Effector memory CD8-positive, alpha-beta T cell (primary cell): ENCODE data around the gene UNC5A.

Experiments used
- ATAC-seq: fragments of 150-1000 bp; cut with Tn5 transposase; replicated peaks from 2 replicates; pipeline ENCODE4 v1.10.0; 2021; ENCODE audit warnings: mild to moderate bottlenecking, moderate library complexity
- DNase-seq, 3 experiments: peaks; one replicate each; pipeline ENCODE4 v3.0.0; 2021
- H3K27ac Mint-ChIP-seq, 2 donors: one replicate each; pipeline ENCODE4 v1.8.0; 2022; ENCODE audit warnings: mild to moderate bottlenecking in 2 of 2, mixed read lengths in 2 of 2, moderate library complexity in 2 of 2
- H3K27me3 Mint-ChIP-seq, 2 donors: one replicate each; pipeline ENCODE4 v1.8.0; 2022; ENCODE audit warnings: mixed read lengths in 2 of 2
- H3K36me3 Mint-ChIP-seq: one replicate; pipeline ENCODE4 v1.8.0; 2022; ENCODE audit warnings: mild to moderate bottlenecking, moderate library complexity, mixed read lengths; ENCODE audit not compliant: insufficient read depth
- H3K4me1 Mint-ChIP-seq, 2 donors: one replicate each; pipeline ENCODE4 v1.8.0; 2022; ENCODE audit warnings: low read depth in 2 of 2, mixed read lengths in 2 of 2
- H3K4me3 Mint-ChIP-seq, 2 donors: one replicate each; pipeline ENCODE4 v1.8.0; 2022; ENCODE audit warnings: mild to moderate bottlenecking in 2 of 2, mixed read lengths in 2 of 2, moderate library complexity in 2 of 2
- H3K9me3 Mint-ChIP-seq, 2 donors: one replicate each; pipeline ENCODE4 v1.8.0; 2022; ENCODE audit warnings: mixed read lengths in 2 of 2

UNC5A gene

GRCh38 chr5:176788941-176789872, 21.2 kb upstream of the UNC5A start:
- ATAC-seq (no peak), DNase-seq (no peak)
- no peak overlapping the region for H3K27ac Mint-ChIP-seq
- peaks cover 0 to 6% of the 10 kb centered on the region in 2 donors for H3K4me1 Mint-ChIP-seq
- peaks cover 3% of the 10 kb centered on the region for H3K36me3 Mint-ChIP-seq
- no peaks in the 10 kb centered on the region for H3K9me3 Mint-ChIP-seq
- H3K4me3 Mint-ChIP-seq, result no peak overlapping the region
- peaks cover 45 to 100% of the 10 kb centered on the region in 2 donors for H3K27me3 Mint-ChIP-seq

- H3K4me3 Mint-ChIP-seq, result no peak overlapping the region
- no peak for ATAC-seq
These were observed 20.3 kb upstream of the UNC5A start for GRCh38 chr5:176789873-176790615.

GRCh38 chr5:176790941-176791340, 19.4 kb upstream of the UNC5A start:
- H3K4me1 Mint-ChIP-seq, result peaks cover 0 to 6% of the 10 kb centered on the region in 2 donors
- DNase-seq (no peak), ATAC-seq (no peak)
- H3K4me3 Mint-ChIP-seq, result no peak overlapping the region
- peaks cover 54 to 100% of the 10 kb centered on the region in 2 donors for H3K27me3 Mint-ChIP-seq
- no peak overlapping the region for H3K27ac Mint-ChIP-seq
- no peaks in the 10 kb centered on the region for H3K9me3 Mint-ChIP-seq
- peaks cover under 1% of the 10 kb centered on the region for H3K36me3 Mint-ChIP-seq

More at GRCh38 chr5:176789873-176790615, 20.3 kb upstream of the UNC5A start:
- Mint-ChIP-seq H3K27ac (no peak overlapping the region), H3K9me3 (no peaks in the 10 kb centered on the region), H3K36me3 (peaks cover 3% of the 10 kb centered on the region), H3K27me3 (peaks cover 45 to 100% of the 10 kb centered on the region in 2 donors), H3K4me1 (peaks cover 0 to 6% of the 10 kb centered on the region in 2 donors)
- no peak for DNase-seq

DNA sequence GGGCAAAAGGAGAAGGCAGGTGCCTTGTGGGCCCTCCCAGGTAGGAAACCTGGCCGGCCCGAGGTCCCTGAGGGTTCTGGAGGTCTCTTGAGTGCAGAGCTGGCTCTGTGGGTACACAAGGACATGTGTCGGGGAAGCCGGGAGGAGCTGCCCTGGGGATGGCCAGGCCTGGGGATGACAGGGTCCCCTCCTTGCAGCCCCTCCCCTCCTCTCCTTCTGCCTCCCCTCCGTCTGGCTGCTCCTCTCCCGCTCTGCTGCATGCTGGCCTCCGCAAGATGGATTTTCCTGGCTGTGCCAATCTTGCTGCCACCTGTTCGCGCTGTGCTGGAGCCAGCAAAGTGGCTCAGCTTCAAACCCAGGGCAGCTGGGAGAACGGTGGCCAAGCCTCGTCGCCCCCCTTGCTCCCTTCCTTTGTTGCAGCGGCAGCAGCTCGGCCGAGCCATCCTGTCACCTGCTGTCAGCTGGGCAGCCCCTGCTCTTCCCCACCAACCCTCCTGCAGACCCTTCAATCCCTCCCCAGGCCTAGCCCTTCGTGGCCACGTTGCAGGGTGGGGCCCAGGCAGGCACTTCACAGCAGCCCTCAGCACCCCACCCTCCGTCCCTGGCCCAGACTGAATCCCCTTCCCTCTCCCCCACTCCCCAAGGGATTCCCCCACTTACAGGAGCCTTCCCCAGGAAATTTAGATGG, 17.6 kb upstream of the UNC5A start:
- DNase-seq (no peak), ATAC-seq (no peak)
- H3K27ac Mint-ChIP-seq, result no peak overlapping the region
- H3K9me3 Mint-ChIP-seq, result no peaks in the 10 kb centered on the region
- no peaks in the 10 kb centered on the region for H3K36me3 Mint-ChIP-seq
- peaks cover 0 to 6% of the 10 kb centered on the region in 2 donors for H3K4me1 Mint-ChIP-seq
- H3K4me3 Mint-ChIP-seq, result no peak overlapping the region
- H3K27me3 Mint-ChIP-seq, result peaks cover 64 to 100% of the 10 kb centered on the region in 2 donors

- H3K4me3 Mint-ChIP-seq, result no peak overlapping the region
- peaks cover 0 to 6% of the 10 kb centered on the region in 2 donors for H3K4me1 Mint-ChIP-seq
- ATAC-seq, result no peak
- DNase-seq, result no peak
- peaks cover 59 to 95% of the 10 kb centered on the region in 2 donors for H3K27me3 Mint-ChIP-seq
- no peak overlapping the region for H3K27ac Mint-ChIP-seq
- H3K36me3 Mint-ChIP-seq, result no peaks in the 10 kb centered on the region
- no peaks in the 10 kb centered on the region for H3K9me3 Mint-ChIP-seq
These were observed 17.0 kb upstream of the UNC5A start for GRCh38 chr5:176793343-176793699.

- no peak for DNase-seq
- Mint-ChIP-seq H3K27me3 (peaks cover 58 to 91% of the 10 kb centered on the region in 2 donors), H3K36me3 (no peaks in the 10 kb centered on the region), H3K4me1 (peaks cover 0 to 6% of the 10 kb centered on the region in 2 donors), H3K27ac (no peak overlapping the region), H3K4me3 (no peak overlapping the region), H3K9me3 (no peaks in the 10 kb centered on the region)
- ATAC-seq, result no peak
These were observed 16.6 kb upstream of the UNC5A start for GRCh38 chr5:176793736-176794135.

DNA sequence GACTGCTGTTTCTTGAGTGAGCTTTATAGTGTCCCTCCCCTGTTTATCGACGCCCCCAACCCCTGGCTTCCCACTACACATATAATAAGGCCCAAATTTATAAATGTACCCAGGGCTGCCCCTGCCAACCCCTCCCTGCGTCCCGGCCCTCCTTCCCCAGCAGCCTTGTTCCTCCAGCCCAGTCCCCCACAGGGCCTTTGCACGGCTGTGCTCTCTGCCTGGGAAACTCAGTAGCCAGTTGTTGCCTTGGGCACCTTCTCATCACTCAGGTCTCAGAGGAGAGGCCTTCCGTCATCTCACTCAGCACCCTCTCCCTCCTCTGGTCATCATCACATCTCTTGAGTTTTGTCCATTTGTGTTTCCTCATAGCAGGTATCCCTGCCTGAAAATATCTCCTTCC, 15.8 kb upstream of the UNC5A start:
- DNase-seq (no peak), ATAC-seq (no peak)

GRCh38 chr5:176796411-176796810, 13.9 kb upstream of the UNC5A start:
- no peaks in the 10 kb centered on the region for H3K4me1 Mint-ChIP-seq
- H3K27ac Mint-ChIP-seq, result no peak overlapping the region
- peaks cover 43 to 64% of the 10 kb centered on the region in 2 donors for H3K27me3 Mint-ChIP-seq
- no peaks in the 10 kb centered on the region for H3K9me3 Mint-ChIP-seq
- H3K4me3 Mint-ChIP-seq, result no peak overlapping the region
- DNase-seq, result no peak
- H3K36me3 Mint-ChIP-seq, result no peaks in the 10 kb centered on the region
- no peak for ATAC-seq

More for the DNA sequence above, 15.8 kb upstream of the UNC5A start:
- Mint-ChIP-seq H3K27ac (no peak overlapping the region), H3K36me3 (no peaks in the 10 kb centered on the region), H3K27me3 (peaks cover 51 to 83% of the 10 kb centered on the region in 2 donors), H3K4me3 (no peak overlapping the region), H3K4me1 (peaks cover 0 to 5% of the 10 kb centered on the region in 2 donors), H3K9me3 (no peaks in the 10 kb centered on the region)

- no peak overlapping the region for H3K4me3 Mint-ChIP-seq
- no peak for ATAC-seq
- DNase-seq, result no peak
- no peaks in the 10 kb centered on the region for H3K4me1 Mint-ChIP-seq
- no peaks in the 10 kb centered on the region for H3K9me3 Mint-ChIP-seq
- H3K36me3 Mint-ChIP-seq, result no peaks in the 10 kb centered on the region
- H3K27ac Mint-ChIP-seq, result no peak overlapping the region
- H3K27me3 Mint-ChIP-seq, result peaks cover 43 to 58% of the 10 kb centered on the region in 2 donors
These were observed 13.4 kb upstream of the UNC5A start for GRCh38 chr5:176796970-176797369.

- DNase-seq (no peak), ATAC-seq (no peak)
- no peak overlapping the region for H3K4me3 Mint-ChIP-seq
- no peaks in the 10 kb centered on the region for H3K4me1 Mint-ChIP-seq
- no peak overlapping the region for H3K27ac Mint-ChIP-seq
- no peaks in the 10 kb centered on the region for H3K9me3 Mint-ChIP-seq
- H3K27me3 Mint-ChIP-seq, result peaks cover 43 to 53% of the 10 kb centered on the region in 2 donors
- H3K36me3 Mint-ChIP-seq, result peaks cover 3% of the 10 kb centered on the region
These were observed 12.8 kb upstream of the UNC5A start for GRCh38 chr5:176797456-176798050.

DNA sequence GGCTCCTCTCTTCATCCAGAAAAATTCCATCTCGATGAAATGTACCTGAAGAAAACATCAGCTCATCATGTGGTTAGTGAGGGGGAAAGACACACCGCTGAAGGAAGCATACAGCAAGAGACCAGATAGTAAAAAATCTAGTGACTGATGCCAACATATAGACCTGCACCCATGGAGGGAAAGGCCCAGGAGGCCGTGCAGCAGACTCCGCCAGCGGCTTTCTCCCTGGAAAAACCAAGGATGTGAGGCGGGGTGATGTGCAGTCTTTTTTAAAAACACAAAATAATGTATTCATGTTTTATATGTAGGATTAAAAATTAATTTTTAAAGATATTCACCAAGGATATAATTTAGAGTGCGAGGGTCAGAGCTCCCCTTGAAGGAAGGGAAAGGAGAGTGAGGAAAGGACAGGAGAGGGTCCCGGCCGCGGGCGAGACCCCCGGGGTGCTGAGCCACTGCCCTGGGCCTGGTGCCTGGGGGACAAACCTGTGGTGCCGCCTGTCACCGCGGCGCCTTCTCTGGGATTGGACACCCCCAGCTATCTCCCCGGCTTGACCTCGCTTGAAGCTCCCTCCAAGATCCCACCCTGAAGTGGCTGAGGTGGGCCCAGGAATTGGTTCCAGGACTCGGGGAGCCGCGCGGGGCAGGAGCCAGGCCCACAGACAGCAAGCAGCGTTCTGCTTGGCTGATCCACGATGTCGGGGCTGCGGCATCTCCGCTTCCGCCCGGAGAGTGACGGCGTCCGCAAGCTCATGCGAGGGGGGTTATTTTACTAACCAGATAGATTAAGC, 12.1 kb upstream of the UNC5A start:
- peaks cover 3% of the 10 kb centered on the region for H3K36me3 Mint-ChIP-seq
- H3K4me1 Mint-ChIP-seq, result no peaks in the 10 kb centered on the region
- peaks cover 48 to 53% of the 10 kb centered on the region in 2 donors for H3K27me3 Mint-ChIP-seq
- H3K4me3 Mint-ChIP-seq, result no peak overlapping the region
- no peak overlapping the region for H3K27ac Mint-ChIP-seq
- ATAC-seq (no peak), DNase-seq (no peak)
- no peaks in the 10 kb centered on the region for H3K9me3 Mint-ChIP-seq

DNA sequence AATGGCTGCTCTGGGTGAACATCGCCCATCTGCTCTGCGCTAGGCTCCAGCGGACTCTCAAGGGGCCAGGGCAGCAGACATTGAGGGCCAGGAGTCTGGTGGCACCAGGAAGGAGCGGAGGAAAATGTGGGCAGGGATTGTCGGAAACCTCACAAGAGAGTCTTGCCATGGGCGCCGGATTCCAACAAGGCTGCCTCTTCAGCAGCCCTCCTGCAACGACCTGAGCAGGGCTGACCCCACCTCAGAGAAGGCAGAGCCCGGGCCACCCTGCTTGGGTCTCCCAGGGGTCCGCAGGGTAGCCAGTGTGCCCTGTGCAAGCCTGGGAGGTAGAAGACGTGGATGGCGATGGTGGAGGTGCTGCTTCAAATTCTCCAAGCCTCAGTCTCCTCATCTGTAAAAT, 11.4 kb upstream of the UNC5A start:
- Mint-ChIP-seq H3K27ac (no peak overlapping the region), H3K36me3 (peaks cover 3% of the 10 kb centered on the region), H3K27me3 (peaks cover 45 to 53% of the 10 kb centered on the region in 2 donors), H3K4me3 (no peak overlapping the region), H3K9me3 (no peaks in the 10 kb centered on the region), H3K4me1 (no peaks in the 10 kb centered on the region)
- DNase-seq (no peak), ATAC-seq (no peak)
